HCT116 (cell line): Measurements from ENCODE around the gene ITPR1. TPM values are rescaled to one million over a fixed set of nuclear protein-coding genes. Genes with fewer than 3 reads are reported as not detected.

Source experiments
- ATAC-seq: fragments of 200-7000 bp; cut with Tn5 transposase; 2 replicates; pipeline ENCODE4 v1.9.1; 2020; ENCODE audit warnings: mild to moderate bottlenecking, moderate library complexity
- BruUV-seq: library from RNA; stranded (reverse); fragments of 400-500 nt; replicated peaks from 2 replicates; lab custom pipeline; 2021; lab: Mats Ljungman, UMichigan
- CTCF ChIA-PET: fragments of 300-600 bp; sonication (Branson Sonifier 250); formaldehyde crosslinking; loops from one replicate; lab custom pipeline; 2021; ENCODE audit warnings: antibody characterized with exemption; lab: Charles Lee
- POLR2A ChIA-PET: fragments of 300-600, 350-600 bp; sonication (Branson Sonifier 250); formaldehyde crosslinking; loops from one replicate; lab custom pipeline; 2021; ENCODE audit warnings: antibody characterized with exemption; lab: Charles Lee
- RAD21 ChIA-PET, 2 experiments: fragments of 300-600 bp; sonication (Branson Sonifier 250); formaldehyde crosslinking; loops; one replicate each; lab custom pipeline; 2023; ENCODE audit warnings: low total read pairs in 2 of 2; ENCODE audit not compliant: uncharacterized antibody in 2 of 2, unreplicated experiment in 2 of 2, low non-redundant PET in 1 of 2; lab: Charles Lee
- DNase-seq: peaks from one replicate; pipeline ENCODE4 v3.0.0-alpha.2; 2010; ENCODE audit warnings: low read depth, low spot score
- H2AFZ ChIP-seq: fragments of 200-600 bp; shearing (Covaris generic), sonication (generic); 2 replicates; pipeline ENCODE4 v1.6.1; 2017; ENCODE audit warnings: low read depth, mixed run types, mixed read lengths, antibody characterized with exemption, low read length; ENCODE audit not compliant: poor library complexity, severe bottlenecking
- H3K27ac ChIP-seq: 2 replicates; pipeline ENCODE4 v1.5.1; 2012; ENCODE audit warnings: low read depth, low read length
- H3K27me3 ChIP-seq: fragments of 200-600 bp; sonication (generic); 2 replicates; pipeline ENCODE4 v1.6.1; 2016; ENCODE audit warnings: mixed run types, low read length, mixed read lengths; ENCODE audit not compliant: insufficient read depth
- H3K36me3 ChIP-seq, 2 experiments: fragments of 200-500 bp in 1 of 2; fragments of 200-600 bp in 1 of 2; sonication (Bioruptor generic) in 1 of 2; sonication (generic) in 1 of 2; 2 replicates each; pipeline versions ENCODE4 v1.5.1 to v1.6.1; 2014 to 2016; ENCODE audit warnings: low read length in 2 of 2, inconsistent platforms in 1 of 2, mixed read lengths in 1 of 2, mixed run types in 1 of 2; ENCODE audit not compliant: insufficient read depth in 2 of 2, control insufficient read depth in 1 of 2
- H3K4me1 ChIP-seq, 2 experiments: fragments of 200-600 bp in 1 of 2; sonication (generic) in 1 of 2; 2 replicates each; pipeline versions ENCODE4 v1.5.1 to v1.6.1; 2012 to 2017; ENCODE audit warnings: low read length in 2 of 2, inconsistent platforms in 1 of 2, mild to moderate bottlenecking in 1 of 2, mixed read lengths in 1 of 2, mixed run types in 1 of 2, moderate library complexity in 1 of 2; ENCODE audit not compliant: insufficient read depth in 2 of 2, control insufficient read depth in 1 of 2
- H3K4me2 ChIP-seq: fragments of 200-600 bp; sonication (generic); 2 replicates; pipeline ENCODE4 v1.6.1; 2017; ENCODE audit warnings: mixed run types, low read length, mixed read lengths
- H3K4me3 ChIP-seq, 2 experiments: fragments of 200-600 bp in 1 of 2; sonication (generic) in 1 of 2; replicated peaks in 1 of 2; 2 replicates each; pipeline ENCODE4 v1.5.1; 2011 to 2016; ENCODE audit warnings: low read length in 2 of 2, control low read depth in 1 of 2, low read depth in 1 of 2, mild to moderate bottlenecking in 1 of 2, mixed read lengths in 1 of 2, mixed run types in 1 of 2
- H3K79me2 ChIP-seq: fragments of 200-600 bp; sonication (generic); 2 replicates; pipeline ENCODE4 v1.6.1; 2017; ENCODE audit warnings: mild to moderate bottlenecking, mixed run types, low read length, moderate library complexity, mixed read lengths; ENCODE audit not compliant: insufficient read depth
- H3K9ac ChIP-seq: fragments of 200-600 bp; sonication (generic); 2 replicates; pipeline ENCODE4 v1.6.1; 2016; ENCODE audit warnings: low read length, mixed read lengths
- H3K9me2 ChIP-seq: fragments of 200-600 bp; sonication (generic), shearing (Covaris generic); 2 replicates; pipeline ENCODE4 v1.6.1; 2017; ENCODE audit warnings: mixed run types, mild to moderate bottlenecking, moderate library complexity; ENCODE audit not compliant: insufficient read depth
- H3K9me3 ChIP-seq, 2 experiments: fragments of 200-500 bp in 1 of 2; fragments of 200-600 bp in 1 of 2; sonication (Bioruptor generic) in 1 of 2; sonication (generic) in 1 of 2; 2 replicates each; pipeline ENCODE4 v1.6.1; 2014 to 2017; ENCODE audit warnings: low read length in 2 of 2, mixed read lengths in 2 of 2, inconsistent platforms in 1 of 2, low read depth in 1 of 2, mild to moderate bottlenecking in 1 of 2, mixed run types in 1 of 2, moderate library complexity in 1 of 2; ENCODE audit not compliant: control insufficient read depth in 1 of 2, insufficient read depth in 1 of 2
- H4K20me1 ChIP-seq: fragments of 200-600 bp; sonication (generic), shearing (Covaris generic); 2 replicates; pipeline ENCODE4 v1.6.1; 2017; ENCODE audit warnings: mixed run types, mild to moderate bottlenecking, moderate library complexity; ENCODE audit not compliant: insufficient read depth
- ATF3 ChIP-seq: IDR thresholded peaks from 2 replicates; pipeline ENCODE4 v1.6.1; 2012
- CBX3 ChIP-seq: IDR thresholded peaks from 2 replicates; pipeline ENCODE4 v1.6.1; 2012; ENCODE audit warnings: low read depth
- ELF1 ChIP-seq: IDR thresholded peaks from 2 replicates; pipeline ENCODE4 v1.6.1; 2012; ENCODE audit warnings: low read depth, borderline replicate concordance
- FOSL1 ChIP-seq: IDR thresholded peaks from 2 replicates; pipeline ENCODE4 v1.6.1; 2012; ENCODE audit warnings: low read depth
- RAD21 ChIP-seq: IDR thresholded peaks from 2 replicates; pipeline ENCODE4 v1.6.1; 2012; ENCODE audit warnings: low read depth, mild to moderate bottlenecking
- REST ChIP-seq: IDR thresholded peaks from 2 replicates; pipeline ENCODE4 v1.6.1; 2012; ENCODE audit warnings: low read depth
- SP1 ChIP-seq: IDR thresholded peaks from 2 replicates; pipeline ENCODE4 v1.6.1; 2012; ENCODE audit warnings: low read depth
- SRF ChIP-seq: IDR thresholded peaks from 2 replicates; pipeline ENCODE4 v1.6.1; 2012; ENCODE audit warnings: low read depth
- YY1 ChIP-seq: IDR thresholded peaks from 2 replicates; pipeline ENCODE4 v1.6.1; 2011; ENCODE audit warnings: low read length, low read depth, moderate library complexity, mild to moderate bottlenecking; ENCODE audit not compliant: insufficient replicate concordance; ENCODE audit errors: extremely low read depth
- intact Hi-C: fragments of 100-400 bp; cut with micrococcal nuclease; formaldehyde crosslinking; loops from 2 replicates; pipeline ENCODE4 v1.10.0; 2022
- total RNA-seq: library from RNA; stranded (reverse); gene quantifications from one replicate; pipeline ENCODE4 v1.2.1, GENCODE V29; 2021; ENCODE audit not compliant: unreplicated experiment

ITPR1 gene
- total RNA-seq, 1 experiment from 2014 or later, result 9.2 TPM

GRCh38 chr3:4807381-4808280 lies 314.5 kb downstream of the ITPR1 start:
- RAD21 ChIA-PET, result no interaction called here
- H3K9ac ChIP-seq, result no peak overlapping the region
- H3K27ac ChIP-seq, result no peak overlapping the region
- peak; percentile 30; the same call in 1 of the 2 replicates for ATAC-seq
- no peak overlapping the region for H3K4me2 ChIP-seq
- DNase-seq, result no peak
- POLR2A ChIA-PET, result no interaction called here
- H2AFZ ChIP-seq, result no peak overlapping the region
- TF ChIP-seq REST (no peak), SRF (no peak), ELF1 (no peak), FOSL1 (no peak)
- H3K9me3 ChIP-seq, result no peaks in the 10 kb centered on the region
- H3K9me2 ChIP-seq, result no peaks in the 10 kb centered on the region
- H3K36me3 ChIP-seq, result no peaks in the 10 kb centered on the region
- peaks cover 0 to 3% of the 10 kb centered on the region in 2 experiments; a peak in 1 of 4 replicates for H3K4me1 ChIP-seq
- no TSS peak for BruUV-seq
- intact Hi-C loops, result no loop called here
- no peak overlapping the region for H3K4me3 ChIP-seq
- CTCF ChIA-PET, result no interaction called here
- no peaks in the 10 kb centered on the region for H4K20me1 ChIP-seq
- H3K27me3 ChIP-seq, result no peaks in the 10 kb centered on the region
- no peaks in the 10 kb centered on the region for H3K79me2 ChIP-seq

DNA sequence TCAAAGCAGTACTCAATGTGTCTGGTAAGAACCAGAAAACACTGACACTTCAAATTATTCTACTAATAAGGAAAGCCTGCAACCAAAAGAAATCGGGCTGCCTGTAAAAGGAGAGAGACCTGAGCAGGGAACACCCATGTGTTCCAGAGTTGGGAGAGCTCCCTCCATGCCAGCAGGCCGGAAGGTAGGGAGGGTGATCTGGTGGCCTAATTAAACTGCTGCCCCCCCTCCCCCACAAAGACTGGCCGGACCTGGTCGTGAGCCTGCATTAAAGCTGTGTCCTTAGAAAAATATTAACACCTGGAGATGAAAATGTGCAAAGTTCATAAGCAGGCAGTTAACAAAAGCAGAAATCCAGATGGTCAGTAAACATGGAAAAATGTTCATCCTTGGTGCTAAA lies 315.5 kb downstream of the ITPR1 start:
- RAD21 ChIA-PET, result no interaction called here
- Histone ChIP-seq H3K4me3 (no peak overlapping the region), H3K27ac (no peak overlapping the region), H2AFZ (no peak overlapping the region), H3K9ac (no peak overlapping the region), H3K4me2 (no peak overlapping the region), H3K9me2 (no peaks in the 10 kb centered on the region), H3K9me3 (no peaks in the 10 kb centered on the region), H4K20me1 (no peaks in the 10 kb centered on the region), H3K27me3 (no peaks in the 10 kb centered on the region), H3K4me1 (peaks cover 0 to 3% of the 10 kb centered on the region in 2 experiments; a peak in 1 of 4 replicates), H3K79me2 (no peaks in the 10 kb centered on the region), H3K36me3 (no peaks in the 10 kb centered on the region)
- CTCF ChIA-PET, result no interaction called here
- ATAC-seq (no peak), DNase-seq (no peak)
- intact Hi-C loops, result no loop called here
- POLR2A ChIA-PET, result no interaction called here
- BruUV-seq, result no TSS peak
- TF ChIP-seq RAD21 (no peak), SP1 (no peak), CBX3 (no peak), ATF3 (no peak), YY1 (no peak), REST (no peak)
